Measurements from ENCODE around the gene ANKRD36. TPM values are rescaled to one million over a fixed set of nuclear protein-coding genes. Genes with fewer than 3 reads are reported as not detected.
A peak's percentile ranks its signal among the peaks of the same experiment; 100 is the strongest.

Gene ANKRD36
- total and polyA plus RNA-seq, 2 of the 13 experiments (the other 11 are each of a cell fraction or from before 2014, with no cell fraction given): 6.4 to 27.3 TPM

GRCh38 chr2:97113050-97113881, at the start of gene ANKRD36 (continued):
- TF ChIP-seq GLI4 (CRISPR knock-in tag; IDR thresholded peaks at IDR 0.05; ENCODE audit: borderline replicate concordance) (peak; percentile 82; the same call in 1 of the 2 replicates), ZFP91 (CRISPR knock-in tag; IDR thresholded peaks at IDR 0.05; ENCODE audit: borderline replicate concordance) (peak; percentile 94), ZHX1 (CRISPR knock-in tag; IDR thresholded peaks at IDR 0.05; ENCODE audit: low read depth) (peak; percentile 28; the same call in 1 of the 2 replicates), ZNF784 (CRISPR knock-in tag; IDR thresholded peaks at IDR 0.05; ENCODE audit: borderline replicate concordance) (peak; percentile 81), MTF2 (CRISPR knock-in tag; IDR thresholded peaks at IDR 0.05; ENCODE audit: borderline replicate concordance) (peak; percentile 97), EEA1 (CRISPR knock-in tag; IDR thresholded peaks at IDR 0.05; ENCODE audit: borderline replicate concordance) (peak; percentile 18; the same call in 1 of the 2 replicates), MXD4 (CRISPR knock-in tag; IDR thresholded peaks at IDR 0.05) (peak; percentile 64), CREB3 (CRISPR knock-in tag; IDR thresholded peaks at IDR 0.05) (0 out of 2 replicates have a peak, but pooled peaks have one; percentile 63), HINFP (CRISPR knock-in tag; IDR thresholded peaks at IDR 0.05; ENCODE audit: low read depth) (peak; percentile 64; the same call in 1 of the 2 replicates), KDM3A (CRISPR knock-in tag; IDR thresholded peaks at IDR 0.05; ENCODE audit: low read depth) (peak; percentile 70; the same call in 1 of the 2 replicates), RXRA (CRISPR knock-in tag; IDR thresholded peaks at IDR 0.05) (peak; percentile 62; the same call in 1 of the 2 replicates), ZSCAN31 (CRISPR knock-in tag; IDR thresholded peaks at IDR 0.05; ENCODE audit: low read depth) (peak; percentile 85), ZNF747 (CRISPR knock-in tag; IDR thresholded peaks at IDR 0.05; ENCODE audit: borderline replicate concordance) (peak; percentile 82; the same call in 1 of the 2 replicates), EED (CRISPR knock-in tag; IDR thresholded peaks at IDR 0.05) (peak; percentile 49; the same call in 1 of the 2 replicates), KAT7 (CRISPR knock-in tag; IDR thresholded peaks at IDR 0.05; ENCODE audit: borderline replicate concordance) (peak; percentile 77; the same call in 1 of the 2 replicates), ZNF768 (CRISPR knock-in tag; IDR thresholded peaks at IDR 0.05) (peak; percentile 74; the same call in 1 of the 2 replicates), NRL (CRISPR knock-in tag; IDR thresholded peaks at IDR 0.05; ENCODE audit: borderline replicate concordance) (peak; percentile 70), ZNF350 (CRISPR knock-in tag; IDR thresholded peaks at IDR 0.05; ENCODE audit: borderline replicate concordance, low read depth) (peak; percentile 84)

Data from HepG2 (cell line).